Chondrocyte (in vitro differentiated cells): ENCODE measurements around the gene MAD2L2. TPM values are rescaled to one million over a fixed set of nuclear protein-coding genes. Genes with fewer than 3 reads are reported as not detected.
A peak's percentile ranks its signal among the peaks of the same experiment; 100 is the strongest.

Experiments
- DNase-seq: peaks from one replicate; pipeline ENCODE4 v3.0.0; 2021; ENCODE audit warnings: mixed read lengths, low spot score
- H3K27ac Mint-ChIP-seq: one replicate; pipeline ENCODE4 v1.8.0; 2021; ENCODE audit warnings: mild to moderate bottlenecking, moderate library complexity, mixed read lengths; ENCODE audit not compliant: unreplicated experiment
- H3K27me3 Mint-ChIP-seq: 2 replicates; pipeline ENCODE4 v1.8.0; 2021; ENCODE audit warnings: low read depth, mixed read lengths
- H3K36me3 Mint-ChIP-seq: 2 replicates; pipeline ENCODE4 v1.8.0; 2021; ENCODE audit warnings: low read depth, mixed read lengths
- H3K4me1 Mint-ChIP-seq: 2 replicates; pipeline ENCODE4 v1.8.0; 2021; ENCODE audit warnings: low read depth, mild to moderate bottlenecking, mixed read lengths
- H3K4me3 Mint-ChIP-seq: one replicate; pipeline ENCODE4 v1.8.0; 2021; ENCODE audit warnings: mild to moderate bottlenecking, moderate library complexity, mixed read lengths; ENCODE audit not compliant: unreplicated experiment
- H3K9me3 Mint-ChIP-seq: 2 replicates; pipeline ENCODE4 v1.8.0; 2021; ENCODE audit warnings: low read depth, mixed read lengths
- total RNA-seq: library from RNA; stranded (reverse); gene quantifications from 3 replicates; pipeline ENCODE4 v1.2.1, GENCODE V29; 2021
- TF ChIP-seq, protein P1 (sequence below): fragments of 200-600 bp; sonication (generic); IDR thresholded peaks from 2 replicates; pipeline ENCODE4 v1.5.0; 2021; ENCODE audit warnings: antibody characterized with exemption, mild to moderate bottlenecking, moderate library complexity

The MAD2L2 gene
- total RNA-seq, 1 donor from 2014 or later: 31.8 TPM

DNA sequence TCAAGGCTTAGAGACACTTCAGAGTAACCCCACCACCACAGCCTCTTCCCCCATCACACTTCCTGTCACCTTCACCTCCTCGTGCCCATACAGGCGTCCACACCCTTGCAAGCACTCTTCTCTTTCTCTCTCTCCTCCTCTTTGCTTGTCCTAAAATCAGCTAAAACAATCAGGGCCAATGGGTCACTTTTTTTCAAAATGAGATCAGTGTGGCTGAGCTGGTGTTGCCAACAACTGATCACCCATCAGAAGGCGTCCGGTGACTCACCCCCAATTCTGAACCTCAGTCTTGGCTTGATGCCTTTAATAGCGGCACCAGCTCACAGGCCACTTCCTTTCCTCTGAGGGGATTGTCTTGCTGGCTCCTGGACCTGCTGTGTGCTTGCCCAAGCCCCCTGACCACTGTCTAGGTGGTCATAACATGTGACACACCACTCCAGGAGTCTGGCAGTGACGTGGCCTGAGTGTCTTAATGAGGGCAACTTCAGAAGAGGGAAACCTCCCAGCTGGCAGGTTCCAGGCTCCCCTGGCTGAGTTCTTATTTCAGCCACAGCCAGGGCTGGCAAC lies 12.2 kb upstream of the MAD2L2 start:
- no peak overlapping the region for H3K27ac Mint-ChIP-seq
- no peaks in the 10 kb centered on the region for H3K9me3 Mint-ChIP-seq
- TF ChIP-seq, protein P1, sequence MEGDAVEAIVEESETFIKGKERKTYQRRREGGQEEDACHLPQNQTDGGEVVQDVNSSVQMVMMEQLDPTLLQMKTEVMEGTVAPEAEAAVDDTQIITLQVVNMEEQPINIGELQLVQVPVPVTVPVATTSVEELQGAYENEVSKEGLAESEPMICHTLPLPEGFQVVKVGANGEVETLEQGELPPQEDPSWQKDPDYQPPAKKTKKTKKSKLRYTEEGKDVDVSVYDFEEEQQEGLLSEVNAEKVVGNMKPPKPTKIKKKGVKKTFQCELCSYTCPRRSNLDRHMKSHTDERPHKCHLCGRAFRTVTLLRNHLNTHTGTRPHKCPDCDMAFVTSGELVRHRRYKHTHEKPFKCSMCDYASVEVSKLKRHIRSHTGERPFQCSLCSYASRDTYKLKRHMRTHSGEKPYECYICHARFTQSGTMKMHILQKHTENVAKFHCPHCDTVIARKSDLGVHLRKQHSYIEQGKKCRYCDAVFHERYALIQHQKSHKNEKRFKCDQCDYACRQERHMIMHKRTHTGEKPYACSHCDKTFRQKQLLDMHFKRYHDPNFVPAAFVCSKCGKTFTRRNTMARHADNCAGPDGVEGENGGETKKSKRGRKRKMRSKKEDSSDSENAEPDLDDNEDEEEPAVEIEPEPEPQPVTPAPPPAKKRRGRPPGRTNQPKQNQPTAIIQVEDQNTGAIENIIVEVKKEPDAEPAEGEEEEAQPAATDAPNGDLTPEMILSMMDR: no peak
- H3K27me3 Mint-ChIP-seq: peaks cover 40% of the 10 kb centered on the region
- no peak for DNase-seq
- peaks cover 20% of the 10 kb centered on the region for H3K4me1 Mint-ChIP-seq
- H3K4me3 Mint-ChIP-seq: peak overlapping the region; percentile 23
- no peaks in the 10 kb centered on the region for H3K36me3 Mint-ChIP-seq

DNA sequence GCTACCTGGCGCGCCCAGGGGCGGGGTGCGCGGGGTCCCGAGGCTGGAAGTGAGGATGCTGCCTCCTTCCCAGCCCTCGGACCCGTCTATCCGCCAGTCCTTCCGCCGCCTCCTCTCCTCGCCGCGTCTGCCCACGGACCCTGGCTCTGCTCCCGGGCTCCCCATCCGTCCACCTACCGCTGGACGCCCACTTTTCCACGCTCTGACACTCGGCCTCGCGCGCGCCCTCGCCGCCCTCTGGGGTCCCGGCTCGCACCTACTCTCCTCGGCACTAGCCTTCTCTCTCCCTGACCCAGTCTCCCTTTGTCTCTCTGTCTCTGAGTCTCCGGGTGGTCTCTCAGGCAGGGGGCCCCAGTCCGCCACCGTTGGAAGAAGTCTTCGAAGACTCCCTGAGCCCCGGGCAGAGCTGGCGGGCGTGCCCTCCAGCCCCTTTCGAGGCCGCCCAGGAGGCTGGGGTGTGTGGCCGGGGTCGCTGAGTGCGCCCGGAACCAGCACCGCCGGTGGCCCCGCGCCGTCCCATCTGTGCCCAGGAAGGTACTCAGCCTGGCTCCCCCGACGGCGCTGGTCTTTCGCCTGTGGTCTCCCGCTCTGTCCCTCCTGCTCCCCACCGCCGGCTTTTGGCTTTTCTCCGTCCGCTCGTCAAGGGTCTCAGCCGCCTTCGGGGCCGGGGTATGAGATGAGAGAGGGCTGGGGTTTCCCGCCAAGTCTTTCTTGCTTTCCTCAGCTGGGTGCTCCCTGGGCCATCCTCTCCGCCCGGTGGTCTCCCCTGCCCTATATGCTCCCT lies 11.2 kb upstream of the MAD2L2 start:
- H3K27ac Mint-ChIP-seq: no peak overlapping the region
- H3K27me3 Mint-ChIP-seq: peaks cover 39% of the 10 kb centered on the region

DNA sequence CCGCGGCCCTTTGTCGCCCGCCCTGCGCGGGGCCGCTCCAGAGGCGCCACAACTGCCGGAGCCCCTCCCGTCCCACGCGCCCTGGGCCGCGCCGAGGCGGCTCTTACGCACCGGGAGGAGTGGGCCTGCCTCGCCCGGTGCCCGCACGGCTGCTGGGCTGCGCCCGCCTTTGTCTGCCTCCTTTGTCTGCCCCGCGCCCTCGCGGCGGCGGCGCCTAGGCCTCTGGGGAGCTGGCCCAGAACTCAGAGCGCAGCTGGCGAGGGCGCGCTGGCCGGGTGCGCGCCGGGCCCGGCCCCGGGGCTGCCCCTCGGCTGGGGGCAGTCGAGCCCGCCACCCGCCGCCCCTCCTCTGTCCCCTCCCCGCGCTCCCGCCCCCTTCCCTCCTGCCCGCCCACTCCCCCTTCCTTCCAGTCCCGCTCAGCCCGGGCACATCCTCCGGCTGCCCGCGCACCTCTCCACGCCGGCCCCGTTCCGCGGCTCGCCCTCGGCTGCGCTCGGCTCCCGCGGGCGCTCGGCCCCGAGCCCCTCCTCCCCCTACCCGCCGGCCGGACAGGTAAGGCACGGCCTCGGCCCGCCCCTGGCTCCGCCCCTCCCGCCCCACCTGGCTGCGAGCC lies 10.5 kb upstream of the MAD2L2 start, which contains the start of gene DRAXIN:
TSS of gene DRAXIN (plus strand) at position 409 of the 613 bp plus-strand sequence. CDS start 14,549 bp downstream, outside the sequence.
- Mint-ChIP-seq H3K36me3 (no peaks in the 10 kb centered on the region), H3K4me3 (peak within 1 kb of the TSS; percentile 61), H3K9me3 (no peaks in the 10 kb centered on the region), H3K27me3 (peaks cover 39% of the 10 kb centered on the region), H3K4me1 (peaks cover 20% of the 10 kb centered on the region), H3K27ac (no peak within 1 kb of the TSS)
- TF ChIP-seq, protein P1: no peak
- DNase-seq: no peak

More for the DNA sequence above, 11.2 kb upstream of the MAD2L2 start:
- H3K9me3 Mint-ChIP-seq: no peaks in the 10 kb centered on the region
- H3K36me3 Mint-ChIP-seq: no peaks in the 10 kb centered on the region
- peak overlapping the region; percentile 61 for H3K4me3 Mint-ChIP-seq
- TF ChIP-seq, protein P1: no peak
- H3K4me1 Mint-ChIP-seq: peaks cover 20% of the 10 kb centered on the region
- no peak for DNase-seq

DNA sequence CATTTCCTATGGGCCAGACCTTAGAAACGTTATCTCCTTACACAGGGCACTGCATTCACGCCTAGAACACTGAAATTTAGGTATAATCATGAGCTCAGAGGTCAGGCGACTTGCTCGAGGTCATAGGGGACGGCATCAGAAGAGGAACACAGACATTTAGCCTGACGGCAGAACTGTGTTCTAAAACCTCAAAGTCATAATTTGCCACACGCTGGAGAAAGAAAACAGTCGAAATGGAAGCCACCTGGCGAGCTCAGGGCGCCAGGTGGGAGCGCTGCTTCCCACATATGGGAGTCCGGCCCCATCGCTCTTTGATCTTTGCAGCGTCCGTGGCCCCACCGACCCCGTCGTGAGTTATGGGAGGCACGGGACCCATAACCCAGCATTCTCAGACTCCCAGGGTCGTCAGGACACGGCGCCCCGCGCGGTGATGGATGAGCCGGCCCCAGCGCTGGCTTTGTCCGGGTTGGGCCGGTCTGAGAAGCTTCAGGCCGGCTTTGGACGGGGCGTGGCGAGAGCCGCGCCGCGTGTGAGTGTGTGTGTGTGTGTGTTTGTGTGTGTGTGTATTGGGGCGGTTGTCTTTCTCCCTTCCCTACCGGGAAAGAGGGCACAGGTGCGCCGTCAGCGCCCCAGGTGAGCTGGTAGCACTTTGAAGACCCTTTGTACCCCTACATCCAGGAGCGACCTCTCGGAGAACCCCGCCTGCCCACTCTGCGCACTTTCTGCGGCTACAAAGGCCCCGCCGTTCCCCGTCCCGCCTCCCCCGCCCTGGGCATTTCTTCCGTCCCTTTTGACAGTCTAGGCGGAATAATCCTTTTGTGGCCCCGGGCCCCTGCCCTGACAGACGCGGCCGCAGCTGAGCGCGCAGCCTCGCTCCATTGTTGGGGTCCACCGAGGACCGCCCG lies 9.7 kb upstream of the MAD2L2 start:
- peaks cover 39% of the 10 kb centered on the region for H3K27me3 Mint-ChIP-seq
- no peaks in the 10 kb centered on the region for H3K36me3 Mint-ChIP-seq
- TF ChIP-seq, protein P1: no peak
- H3K27ac Mint-ChIP-seq: no peak overlapping the region
- no peaks in the 10 kb centered on the region for H3K9me3 Mint-ChIP-seq
- H3K4me3 Mint-ChIP-seq: peak overlapping the region; percentile 60
- no peak for DNase-seq
- peaks cover 20% of the 10 kb centered on the region for H3K4me1 Mint-ChIP-seq
